Prostate gland (tissue), 2 donors: Measurements from ENCODE around the gene CSNK1D.

Experiments
- CTCF ChIP-seq, 4 experiments: fragments of 200-600 bp in 2 of 4; fragments of 450-650 bp in 2 of 4; sonication (generic) in 2 of 4; IDR thresholded peaks; 1 replicate in 3 of 4; 2 replicates in 1 of 4; pipeline ENCODE4 v1.5.1; 2016 to 2019; ENCODE audit warnings: antibody characterized with exemption in 4 of 4, mild to moderate bottlenecking in 2 of 4, moderate library complexity in 2 of 4
- POLR2A ChIP-seq: fragments of 450-650 bp; IDR thresholded peaks from one replicate; pipeline ENCODE4 v1.6.1; 2016; ENCODE audit warnings: antibody characterized with exemption, mild to moderate bottlenecking

- no peak for TF ChIP-seq CTCF (IDR thresholded peaks at IDR 0.05)
- no peak for TF ChIP-seq POLR2A
These were observed 28.1 kb downstream of the CSNK1D start for GRCh38 chr17:82245134-82246039.
